Mucosa of gallbladder (tissue), 1 donor: ENCODE results near the gene SLC13A5. TPM values are rescaled to one million over a fixed set of nuclear protein-coding genes. Genes with fewer than 3 reads are reported as not detected.
"Not testable (repeated sequence)": the region's sequence is repeated elsewhere in the genome, so short reads cannot be mapped to it uniquely, and the experiment has no call there.

Source experiments
- DNase-seq: peaks from one replicate; pipeline ENCODE4 v3.0.0-alpha.2; 2020; ENCODE audit warnings: low spot score
- total RNA-seq: library from RNA; stranded (reverse); gene quantifications from one replicate; pipeline ENCODE4 v1.2.1, GENCODE V29; 2021
- donor health status: DM: no; HTN: no; CAD: no.

The SLC13A5 gene
- total RNA-seq, 1 donor from 2014 or later, result 0.52 TPM

- DNase-seq, result peak; percentile 39
These were observed 2.0 kb downstream of the SLC13A5 start for GRCh38 chr17:6711081-6711674.

GRCh38 chr17:6710317-6710716, 2.9 kb downstream of the SLC13A5 start:
- DNase-seq, result no peak

GRCh38 chr17:6708357-6708961, 4.7 kb downstream of the SLC13A5 start:
- DNase-seq, result no peak

GRCh38 chr17:6706996-6707395, 6.2 kb downstream of the SLC13A5 start:
- DNase-seq, result no peak

GRCh38 chr17:6706499-6706898, 6.7 kb downstream of the SLC13A5 start:
- no peak for DNase-seq

GRCh38 chr17:6704470-6705052, 8.6 kb downstream of the SLC13A5 start:
- DNase-seq, result no peak

GRCh38 chr17:6703751-6704150, 9.4 kb downstream of the SLC13A5 start:
- DNase-seq, result no peak

- DNase-seq, result no peak
These were observed 10.5 kb downstream of the SLC13A5 start for GRCh38 chr17:6702567-6703215.

GRCh38 chr17:6701719-6702118, 11.4 kb downstream of the SLC13A5 start:
- no peak for DNase-seq

- DNase-seq, result no peak
These were observed 12.2 kb downstream of the SLC13A5 start for GRCh38 chr17:6700948-6701307.

GRCh38 chr17:6699997-6700947, 12.9 kb downstream of the SLC13A5 start:
- DNase-seq, result no peak

- DNase-seq, result no peak
These were observed 15.2 kb downstream of the SLC13A5 start for GRCh38 chr17:6698004-6698403.

GRCh38 chr17:6696906-6697305, 16.3 kb downstream of the SLC13A5 start:
- DNase-seq, result no peak

GRCh38 chr17:6695565-6695964, 17.6 kb downstream of the SLC13A5 start:
- no peak for DNase-seq

GRCh38 chr17:6695051-6695450, 18.1 kb downstream of the SLC13A5 start:
- DNase-seq, result no peak

GRCh38 chr17:6691958-6692357, 21.2 kb downstream of the SLC13A5 start:
- DNase-seq, result not testable (repeated sequence)

- DNase-seq, result no peak
These were observed 21.6 kb downstream of the SLC13A5 start for GRCh38 chr17:6691546-6691945.

- no peak for DNase-seq
These were observed 22.5 kb downstream of the SLC13A5 start for GRCh38 chr17:6690641-6691040.

GRCh38 chr17:6688944-6689343, 24.2 kb downstream of the SLC13A5 start:
- DNase-seq, result no peak

- DNase-seq, result no peak
These were observed 27.1 kb downstream of the SLC13A5 start for GRCh38 chr17:6686026-6686425.

- DNase-seq, result no peak
These were observed 28.0 kb downstream of the SLC13A5 start for GRCh38 chr17:6684881-6685767.
